ENCODE results near the gene TPM4. TPM values are rescaled to one million over a fixed set of nuclear protein-coding genes. Genes with fewer than 3 reads are reported as not detected.
A peak's percentile ranks its signal among the peaks of the same experiment; 100 is the strongest.

Gene TPM4
- total and polyA plus RNA-seq, 7 experiments from 2014 or later: 28.2 to 435 (median 66.8) TPM

GRCh38 chr19:16073481-16073880, 2.8 kb upstream of the TPM4 start:
- intact Hi-C loops (cut with micrococcal nuclease): loop anchor here in 1 of 2 donors (10.0 kb wide), 1 partner anchor 1549 kb away; the partner anchor contains the start of gene TECR
- H3K4me3 ChIP-seq (ENCODE audit: low read length): no peak overlapping the region
- peak overlapping the region in 8 of 10 donors; percentile 67 to 97 (median 85) for H3K4me3 Mint-ChIP-seq
- peaks cover 26 to 74% of the 10 kb centered on the region in 2 donors for H3K4me1 ChIP-seq (ENCODE audit: control insufficient read depth in 2 of 2, insufficient read depth in 2 of 2, low read length in 2 of 2)
- H3K36me3 ChIP-seq (ENCODE audit: control insufficient read depth in 2 of 3, insufficient read depth in 3 of 3, low read length in 3 of 3): peaks cover 0 to 9% (median 0%) of the 10 kb centered on the region in 3 experiments
- peaks cover 0 to 12% (median 0%) of the 10 kb centered on the region in 5 donors for H3K36me3 Mint-ChIP-seq
- peaks cover 0 to 2% (median 0%) of the 10 kb centered on the region in 11 donors for H3K9me3 Mint-ChIP-seq
- ChIA-PET POLR2A (interaction anchor here (0.5 to 9.0 kb wide), 9 partner anchors 11 to 309 kb away, joined by 3 to 128 read pairs (median 4); partner anchors contain the start of genes KLF2 and RAB8A), CTCF (interaction anchor here (0.6 to 3.5 kb wide), 10 partner anchors 10 to 314 kb away, joined by 3 to 21 read pairs (median 3); partner anchors contain the start of gene RAB8A)
- H3K4me1 Mint-ChIP-seq: peaks cover 36 to 54% (median 46%) of the 10 kb centered on the region in 7 donors
- H3K27ac Mint-ChIP-seq: peak overlapping the region in 8 of 9 donors; percentile 90 to 98 (median 94)
- H3K27me3 ChIP-seq (ENCODE audit: control insufficient read depth in 2 of 2, insufficient read depth in 2 of 2, low read length in 2 of 2): no peaks in the 10 kb centered on the region
- ATAC-seq (no peak), DNase-seq (no peak)
- H3K27ac ChIP-seq (ENCODE audit: low read depth, low read length): peak overlapping the region; percentile 89
- no peaks in the 10 kb centered on the region for H3K27me3 Mint-ChIP-seq
- H3K9me3 ChIP-seq (ENCODE audit: control insufficient read depth in 2 of 3, low read length in 3 of 3): no peaks in the 10 kb centered on the region

GRCh38 chr19:16073988-16074387, 2.3 kb upstream of the TPM4 start:
- peak overlapping the region; percentile 89 for H3K27ac ChIP-seq (ENCODE audit: low read depth, low read length)
- Mint-ChIP-seq H3K9me3 (peaks cover 0 to 2% (median 0%) of the 10 kb centered on the region in 11 donors), H3K27ac (peak overlapping the region in 8 of 9 donors; percentile 90 to 98 (median 94)), H3K27me3 (no peaks in the 10 kb centered on the region), H3K36me3 (peaks cover 0 to 16% (median 0%) of the 10 kb centered on the region in 5 donors), H3K4me1 (peaks cover 38 to 59% (median 51%) of the 10 kb centered on the region in 7 donors), H3K4me3 (peak overlapping the region; percentile 64 to 97 (median 85))
- no peaks in the 10 kb centered on the region for H3K9me3 ChIP-seq (ENCODE audit: control insufficient read depth in 2 of 3, low read length in 3 of 3)
- no peaks in the 10 kb centered on the region for H3K27me3 ChIP-seq (ENCODE audit: control insufficient read depth in 2 of 2, insufficient read depth in 2 of 2, low read length in 2 of 2)
- DNase-seq: peak in 7 of 9 donors; percentile 34 to 69 (median 59)
- H3K4me3 ChIP-seq (ENCODE audit: low read length): peak overlapping the region; percentile 8
- intact Hi-C loops (cut with micrococcal nuclease): loop anchor here in 1 of 2 donors (10.0 kb wide), 1 partner anchor 1549 kb away; the partner anchor contains the start of gene TECR
- no peak for ATAC-seq
- ChIA-PET POLR2A (interaction anchor here (0.5 to 9.0 kb wide), 10 partner anchors 11 to 309 kb away, joined by 3 to 128 read pairs (median 4); partner anchors contain the start of genes KLF2 and RAB8A), CTCF (interaction anchor here (0.6 to 3.5 kb wide), 9 partner anchors 10 to 313 kb away, joined by 3 to 21 read pairs (median 3); partner anchors contain the start of gene RAB8A)
- peaks cover 28 to 74% of the 10 kb centered on the region in 2 donors for H3K4me1 ChIP-seq (ENCODE audit: control insufficient read depth in 2 of 2, insufficient read depth in 2 of 2, low read length in 2 of 2)
- H3K36me3 ChIP-seq (ENCODE audit: control insufficient read depth in 2 of 3, insufficient read depth in 3 of 3, low read length in 3 of 3): peaks cover 0 to 9% (median 0%) of the 10 kb centered on the region in 3 experiments

- H3K9me3 Mint-ChIP-seq: peaks cover 0 to 4% (median 0%) of the 10 kb centered on the region in 11 donors
- Histone ChIP-seq H3K27ac (ENCODE audit: low read depth, low read length) (peak overlapping the region; percentile 89), H3K36me3 (ENCODE audit: control insufficient read depth in 2 of 3, insufficient read depth in 3 of 3, low read length in 3 of 3) (peaks cover 0 to 9% (median 0%) of the 10 kb centered on the region in 3 experiments), H3K4me1 (ENCODE audit: control insufficient read depth in 2 of 2, insufficient read depth in 2 of 2, low read length in 2 of 2) (peaks cover 28 to 73% of the 10 kb centered on the region in 2 donors), H3K4me3 (ENCODE audit: low read length) (no peak overlapping the region), H3K9me3 (ENCODE audit: control insufficient read depth in 2 of 3, low read length in 3 of 3) (no peaks in the 10 kb centered on the region), H3K27me3 (ENCODE audit: control insufficient read depth in 2 of 2, insufficient read depth in 2 of 2, low read length in 2 of 2) (no peaks in the 10 kb centered on the region)
- intact Hi-C loops (cut with micrococcal nuclease): loop anchor here (5.0 to 10.0 kb wide), 3 partner anchors 293 to 1550 kb away; partner anchors contain the start of gene TECR (in 1 of the 2)
- no peak for ATAC-seq
- H3K4me3 Mint-ChIP-seq: peak overlapping the region; percentile 77 to 97 (median 90)
- no peaks in the 10 kb centered on the region for H3K27me3 Mint-ChIP-seq
- POLR2A ChIA-PET: interaction anchor here (0.5 to 9.0 kb wide), 16 partner anchors 11 to 939 kb away, joined by 3 to 128 read pairs (median 5); partner anchors contain the start of genes KLF2 and RAB8A
- H3K36me3 Mint-ChIP-seq: peaks cover 0 to 20% (median 0%) of the 10 kb centered on the region in 5 donors
- peaks cover 43 to 66% (median 58%) of the 10 kb centered on the region in 7 donors for H3K4me1 Mint-ChIP-seq
- no peak for DNase-seq
- peak overlapping the region in 8 of 9 donors; percentile 90 to 98 (median 94) for H3K27ac Mint-ChIP-seq
- CTCF ChIA-PET: interaction anchor here (0.6 to 3.5 kb wide), 12 partner anchors 9 to 313 kb away, joined by 3 to 21 read pairs (median 4); partner anchors contain the start of gene RAB8A
Measured at GRCh38 chr19:16074488-16075365, 1.6 kb upstream of the TPM4 start.

- no peak for ATAC-seq
- peak overlapping the region; percentile 77 to 97 (median 90) for H3K4me3 Mint-ChIP-seq
- peaks cover 0 to 9% (median 0%) of the 10 kb centered on the region in 3 experiments for H3K36me3 ChIP-seq (ENCODE audit: control insufficient read depth in 2 of 3, insufficient read depth in 3 of 3, low read length in 3 of 3)
Measured at GRCh38 chr19:16075430-16076153, 703 bp upstream of the TPM4 start.

GRCh38 chr19:16076958-16077611, 790 bp downstream of the TPM4 start:
- Histone ChIP-seq H3K9me3 (ENCODE audit: control insufficient read depth in 2 of 3, low read length in 3 of 3) (no peaks in the 10 kb centered on the region), H3K4me1 (ENCODE audit: control insufficient read depth in 2 of 2, insufficient read depth in 2 of 2, low read length in 2 of 2) (peaks cover 32 to 71% of the 10 kb centered on the region in 2 donors), H3K27ac (ENCODE audit: low read depth, low read length) (peak overlapping the region; percentile 89), H3K36me3 (ENCODE audit: control insufficient read depth in 2 of 3, insufficient read depth in 3 of 3, low read length in 3 of 3) (peaks cover 0 to 21% (median 0%) of the 10 kb centered on the region in 3 experiments), H3K27me3 (ENCODE audit: control insufficient read depth in 2 of 2, insufficient read depth in 2 of 2, low read length in 2 of 2) (no peaks in the 10 kb centered on the region), H3K4me3 (ENCODE audit: low read length) (peak overlapping the region; percentile 82)
- ChIA-PET POLR2A (interaction anchor here (0.8 to 9.0 kb wide), 7 partner anchors 8 to 618 kb away, joined by 4 to 128 read pairs (median 10); partner anchors contain the start of genes KLF2 and RAB8A), CTCF (interaction anchor here (0.6 to 2.0 kb wide), 7 partner anchors 10 to 926 kb away, joined by 3 to 7 read pairs (median 4); no protein-coding TSS in a partner anchor)
- peak overlapping the region; percentile 84 to 97 (median 90) for H3K4me3 Mint-ChIP-seq
- H3K9me3 Mint-ChIP-seq: peaks cover 0 to 4% (median 0%) of the 10 kb centered on the region in 11 donors
- peak in 2 of 9 donors; percentile 20 to 41 for DNase-seq
- ATAC-seq: no peak
- H3K27me3 Mint-ChIP-seq: no peaks in the 10 kb centered on the region
- H3K27ac Mint-ChIP-seq: peak overlapping the region; percentile 90 to 99 (median 96)
- H3K4me1 Mint-ChIP-seq: peaks cover 59 to 82% (median 70%) of the 10 kb centered on the region in 7 donors
- intact Hi-C loops (cut with micrococcal nuclease): loop anchor here (5.0 to 10.0 kb wide), 3 partner anchors 290 to 1552 kb away; partner anchors contain the start of gene TECR (in 1 of the 2)
- H3K36me3 Mint-ChIP-seq: peaks cover 0 to 38% (median 0%) of the 10 kb centered on the region in 5 donors

More at GRCh38 chr19:16075430-16076153, 703 bp upstream of the TPM4 start:
- ChIA-PET POLR2A (interaction anchor here (0.6 to 9.0 kb wide), 14 partner anchors 9 to 938 kb away, joined by 3 to 128 read pairs (median 4); partner anchors contain the start of genes AKAP8L, HSH2D and KLF2), CTCF (interaction anchor here (0.6 to 3.5 kb wide), 11 partner anchors 10 to 736 kb away, joined by 3 to 21 read pairs (median 4); partner anchors contain the start of gene RAB8A)
- Histone ChIP-seq H3K4me1 (ENCODE audit: control insufficient read depth in 2 of 2, insufficient read depth in 2 of 2, low read length in 2 of 2) (peaks cover 29 to 75% of the 10 kb centered on the region in 2 donors), H3K27me3 (ENCODE audit: control insufficient read depth in 2 of 2, insufficient read depth in 2 of 2, low read length in 2 of 2) (no peaks in the 10 kb centered on the region), H3K9me3 (ENCODE audit: control insufficient read depth in 2 of 3, low read length in 3 of 3) (no peaks in the 10 kb centered on the region), H3K4me3 (ENCODE audit: low read length) (peak overlapping the region; percentile 82), H3K27ac (ENCODE audit: low read depth, low read length) (peak overlapping the region; percentile 89)
- Mint-ChIP-seq H3K9me3 (peaks cover 0 to 4% (median 0%) of the 10 kb centered on the region in 11 donors), H3K36me3 (peaks cover 0 to 26% (median 0%) of the 10 kb centered on the region in 5 donors), H3K27ac (peak overlapping the region in 8 of 9 donors; percentile 90 to 98 (median 94)), H3K27me3 (no peaks in the 10 kb centered on the region), H3K4me1 (peaks cover 51 to 75% (median 62%) of the 10 kb centered on the region in 7 donors)
- DNase-seq: no peak
- intact Hi-C loops (cut with micrococcal nuclease): loop anchor here (5.0 to 10.0 kb wide), 3 partner anchors 292 to 1551 kb away; partner anchors contain the start of gene TECR (in 1 of the 2)

Measured in naive thymus-derived CD4-positive, alpha-beta T cell (primary cell).